Psoas muscle (tissue), 8 donors: Measurements from ENCODE around the gene FAHD1. TPM values are rescaled to one million over a fixed set of nuclear protein-coding genes. Genes with fewer than 3 reads are reported as not detected.

Experiments used
- ATAC-seq, 4 donors: fragments of 200-7000 bp; cut with Tn5 transposase; one replicate each; pipeline ENCODE4 v1.9.1; 2020; ENCODE audit warnings: moderate library complexity in 3 of 4, mild to moderate bottlenecking in 2 of 4
- DNase-seq, 2 donors: peaks; one replicate each; pipeline ENCODE4 v3.0.0-alpha.2; 2020
- H3K27ac ChIP-seq: fragments of 200-600 bp; one replicate; pipeline ENCODE4 v1.8.0; 2022
- H3K27me3 ChIP-seq, 3 donors: fragments of 200-600 bp in 1 of 3; one replicate each; pipeline versions ENCODE4 v1.6.1 to v1.8.0; 2013 to 2022; ENCODE audit warnings: low read length in 2 of 3, mild to moderate bottlenecking in 2 of 3, moderate library complexity in 1 of 3; ENCODE audit not compliant: insufficient read depth in 3 of 3
- H3K36me3 ChIP-seq, 2 donors: fragments of 200-600 bp in 1 of 2; one replicate each; pipeline versions ENCODE4 v1.6.1 to v1.8.0; 2013 to 2022; ENCODE audit warnings: low read depth in 1 of 2, mild to moderate bottlenecking in 1 of 2, moderate library complexity in 1 of 2; ENCODE audit not compliant: insufficient read depth in 1 of 2
- H3K4me1 ChIP-seq: fragments of 200-600 bp; one replicate; pipeline ENCODE4 v1.8.0; 2022
- H3K4me3 ChIP-seq: fragments of 200-600 bp; one replicate; pipeline ENCODE4 v1.8.0; 2022; ENCODE audit warnings: mild to moderate bottlenecking
- H3K9me3 ChIP-seq: fragments of 200-600 bp; one replicate; pipeline ENCODE4 v1.8.0; 2022
- CTCF ChIP-seq: fragments of 200-600 bp; IDR thresholded peaks from one replicate; pipeline ENCODE4 v1.8.0; 2022; ENCODE audit warnings: antibody characterized with exemption
- WGBS, 3 donors: extraction: QIAGEN DNeasy Blood & Tissue Kit; methylation state at CpG; one replicate each; pipeline versions ENCODE4 v1.1.6 to v1.1.7; 2013; 5-methylcytosine and 5-hydroxymethylcytosine counted together
- intact Hi-C, 2 donors: fragments of 100-400 bp; cut with DNase I; formaldehyde crosslinking; loops; one replicate each; pipeline versions ENCODE4 v1.11.0 to v1.14.2; 2022
- long read RNA-seq, 2 donors: library from polyadenylated mRNA; unstranded; transcript quantifications; one replicate each; pipeline ENCODE4 v2.0.0, GENCODE V29; 2021
- polyA plus RNA-seq, 3 donors: library from polyadenylated mRNA; stranded (reverse); fragments of 200-250 nt; gene quantifications; one replicate each; pipeline ENCODE4 v1.2.3, GENCODE V29; 2013
- total RNA-seq, 4 donors: library from RNA; stranded (reverse); fragmentation: NEBNext Ultra II Directional in 2 of 4; extraction: Animal tissue kit (Norgen Biotek cat#: 25700) in 2 of 4; gene quantifications; one replicate each; pipeline versions ENCODE4 v1.2.1 to v1.2.4, GENCODE V29; 2021 to 2023
- donor health status: healthy with polysubstance abuse.
- donor health status: DM: no; HTN: no; CAD: no; lungs with moderate emphysema.
- donor health status: Bipolar disorder and iron deficiency.
- donor health status: healthy.
- donor health status: DM: yes; HTN: yes; CAD: no.
- donor health status: DM: no; HTN: no; CAD: no.
- donor health status: DM: no; HTN: no; CAD: no.
- donor health status: DM: yes; HTN: yes; CAD: no.

The FAHD1 gene
- total RNA-seq (10 to 100 TPM; 23.2 to 28.1 (median 24.1) TPM), polyA plus RNA-seq (10 to 100 TPM; 27.0 to 63.8 (median 30.2) TPM)
- long read RNA-seq, donor 1, transcript FAHD1-203 (1 exons, 1,974 nt), result major isoform, 19 of 21 reads
- long read RNA-seq, donor 1, partial matches to known transcripts, result 0 of 21 reads
- long read RNA-seq, donor 1, other reads (novel, unspliced or antisense), result 2 of 21 reads
- long read RNA-seq, donor 2, transcript FAHD1-203 (1 exons, 1,974 nt), result major isoform, 48 of 51 reads
- long read RNA-seq, donor 2, partial matches to known transcripts, result 0 of 51 reads
- long read RNA-seq, donor 2, other reads (novel, unspliced or antisense), result 1 of 51 reads

GRCh38 chr16:1826691-1827573 is at the start of gene FAHD1, which contains the start of gene HAGH:
Gene FAHD1 (plus strand): TSS chr16:1827206. CDS start chr16:1827239, 33 bp downstream.
Gene HAGH (minus strand): TSS chr16:1826825. CDS start chr16:1826787, 38 bp downstream.
- H3K27ac ChIP-seq, result peak within 1 kb of the TSS; percentile 90
- 0 to 1% (median 0%) methylated on average over 62 to 104 of the region's 104 CpGs for WGBS, 3 donors
- TF ChIP-seq CTCF, result no peak
- peaks cover 0 to 35% of the 10 kb centered on the region in 2 donors for H3K36me3 ChIP-seq
- no peaks in the 10 kb centered on the region for H3K27me3 ChIP-seq
- peak within 1 kb of the TSS; percentile 79 for H3K4me3 ChIP-seq
- H3K9me3 ChIP-seq, result no peaks in the 10 kb centered on the region
- peak; percentile 94 to 97 for DNase-seq
- peaks cover 47% of the 10 kb centered on the region for H3K4me1 ChIP-seq
- intact Hi-C loops, result no loop called here
- ATAC-seq, result peak; percentile 95 to 97 (median 96)

- no peak for TF ChIP-seq CTCF
- H3K36me3 ChIP-seq, result peaks cover 0 to 63% of the 10 kb centered on the region in 2 donors
- WGBS, 3 donors, result 67 to 75% (median 69%) methylated on average over 26 to 36 of the region's 36 CpGs
- intact Hi-C loops, result loop anchor here in 1 of 2 donors (10.0 kb wide), 1 partner anchor 167 kb away; the partner anchor contains the start of gene MSRB1
- no peaks in the 10 kb centered on the region for H3K9me3 ChIP-seq
- no peaks in the 10 kb centered on the region for H3K27me3 ChIP-seq
- H3K4me3 ChIP-seq, result no peak overlapping the region
- H3K4me1 ChIP-seq, result peaks cover 35% of the 10 kb centered on the region
- peak; percentile 23 to 57 for DNase-seq
- no peak overlapping the region for H3K27ac ChIP-seq
- no peak for ATAC-seq
Measured at GRCh38 chr16:1777375-1778199, 49.4 kb upstream of the FAHD1 start.

GRCh38 chr16:1778200-1779179 is 48.5 kb upstream of the FAHD1 start:
- no peak for ATAC-seq
- H3K36me3 ChIP-seq, result peaks cover 0 to 63% of the 10 kb centered on the region in 2 donors
- WGBS, 3 donors, result 77 to 85% (median 77%) methylated on average over 34 of the region's 34 CpGs
- DNase-seq, result peak; percentile 17 to 53
- no peak for TF ChIP-seq CTCF
- intact Hi-C loops, result loop anchor here in 1 of 2 donors (10.0 kb wide), 1 partner anchor 166 kb away; the partner anchor contains the start of gene MSRB1
- H3K4me1 ChIP-seq, result peaks cover 35% of the 10 kb centered on the region
- no peak overlapping the region for H3K4me3 ChIP-seq
- no peaks in the 10 kb centered on the region for H3K27me3 ChIP-seq
- no peak overlapping the region for H3K27ac ChIP-seq
- no peaks in the 10 kb centered on the region for H3K9me3 ChIP-seq
